CD4-positive, alpha-beta T cell treated with Interleukin-6 at 100 ng/mL for 8 hours (primary cell): ENCODE results near the gene RAVER1.

ENCODE experiments used
- DNase-seq: peaks from one replicate; pipeline ENCODE4 v3.0.0-alpha.2; 2020; ENCODE audit warnings: mixed read lengths, low spot score

The RAVER1 gene

GRCh38 chr19:10270616-10271394, 62.5 kb downstream of the RAVER1 start, which contains the start of gene ICAM1:
Gene ICAM1 (plus strand): TSS chr19:10271120. CDS start chr19:10271160, 40 bp downstream.
- DNase-seq = peak; percentile 72

DNA sequence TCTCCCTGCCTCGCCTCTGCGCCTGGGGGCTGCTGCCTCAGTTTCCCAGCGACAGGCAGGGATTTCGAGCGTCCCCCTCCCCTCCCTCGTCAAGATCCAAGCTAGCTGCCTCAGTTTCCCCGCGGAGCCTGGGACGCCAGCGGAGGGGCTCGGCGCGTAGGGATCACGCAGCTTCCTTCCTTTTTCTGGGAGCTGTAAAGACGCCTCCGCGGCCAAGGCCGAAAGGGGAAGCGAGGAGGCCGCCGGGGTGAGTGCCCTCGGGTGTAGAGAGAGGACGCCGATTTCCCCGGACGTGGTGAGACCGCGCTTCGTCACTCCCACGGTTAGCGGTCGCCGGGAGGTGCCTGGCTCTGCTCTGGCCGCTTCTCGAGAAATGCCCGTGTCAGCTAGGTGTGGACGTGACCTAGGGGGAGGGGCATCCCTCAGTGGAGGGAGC, 63.1 kb downstream of the RAVER1 start:
- DNase-seq = peak; percentile 62

- DNase-seq = peak; percentile 83
Observed at GRCh38 chr19:10269333-10270179, 63.8 kb downstream of the RAVER1 start.

- DNase-seq = no peak
Observed at GRCh38 chr19:10268071-10268470, 65.3 kb downstream of the RAVER1 start.

DNA sequence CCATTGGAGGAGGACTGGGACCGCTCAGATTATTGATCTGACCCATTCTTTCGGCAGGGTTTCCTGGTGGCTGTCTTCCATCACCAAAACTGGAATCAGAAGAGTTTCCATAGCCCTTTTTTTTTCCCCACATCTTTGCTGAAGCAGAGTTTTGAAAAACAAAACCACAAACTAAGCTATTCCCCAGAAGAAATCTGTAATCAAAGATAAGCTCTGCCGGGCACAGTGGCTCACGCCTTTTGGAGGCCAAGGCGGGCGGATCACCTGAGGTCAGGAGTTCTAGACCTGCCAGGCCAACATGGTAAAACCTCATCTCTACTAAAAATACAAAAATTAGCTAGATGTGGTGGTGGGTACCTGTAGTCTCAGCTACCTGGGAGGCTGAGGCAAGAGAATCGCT, 66.6 kb downstream of the RAVER1 start:
- no peak for DNase-seq
